ENCODE measurements around the gene JARID2.

JARID2 gene

GRCh38 chr6:15279047-15279661 lies 33.3 kb downstream of the JARID2 start:
- peaks cover 24% of the 10 kb centered on the region for H3K79me1 ChIP-seq (replicated peaks; ENCODE audit: low read length, poor library complexity, severe bottlenecking)
- 89% methylated on average over 5 of the region's 5 CpGs for WGBS

GRCh38 chr6:15280028-15280427 lies 34.2 kb downstream of the JARID2 start:
- 78% methylated on average over 1 of the region's 6 CpGs for WGBS
- H3K4me1 ChIP-seq (ENCODE audit: control insufficient read depth, insufficient read depth, low read depth, low read length), result peaks cover 20% of the 10 kb centered on the region
- DNase-seq, result no peak

More at GRCh38 chr6:15279047-15279661, 33.3 kb downstream of the JARID2 start:
- Histone ChIP-seq H3K14ac (ENCODE audit: low read length in 2 of 2) (no peak overlapping the region), H3K4me1 (ENCODE audit: control insufficient read depth, insufficient read depth, low read depth, low read length) (peaks cover 17% of the 10 kb centered on the region), H4K91ac (ENCODE audit: low read length) (no peak overlapping the region), H2BK120ac (ENCODE audit: low read depth, low read length) (no peak overlapping the region), H3K18ac (ENCODE audit: low read depth in 1 of 2, low read length in 2 of 2) (no peak overlapping the region), H2AFZ (ENCODE audit: low read depth, low read length) (no peak overlapping the region), H3K27ac (ENCODE audit: low read length, poor library complexity, severe bottlenecking) (no peak overlapping the region), H3K4ac (ENCODE audit: low read depth in 1 of 2, low read length in 2 of 2) (no peak overlapping the region), H3K9ac (ENCODE audit: low read length) (no peak overlapping the region), H2BK15ac (ENCODE audit: low read depth, poor library complexity, severe bottlenecking) (no peak overlapping the region), H2AK5ac (ENCODE audit: low read length, severe bottlenecking) (no peak overlapping the region), H3K4me2 (ENCODE audit: low read length, poor library complexity, severe bottlenecking) (no peak overlapping the region), H3K27me3 (ENCODE audit: control insufficient read depth in 1 of 2, insufficient read depth in 1 of 2, low read length in 2 of 2) (no peaks in the 10 kb centered on the region), H3K36me3 (ENCODE audit: control insufficient read depth in 1 of 2, insufficient read depth in 2 of 2, low read depth in 1 of 2, low read length in 2 of 2) (no peaks in the 10 kb centered on the region), H2BK5ac (ENCODE audit: low read depth, low read length, poor library complexity, severe bottlenecking) (no peak overlapping the region), H3K9me3 (ENCODE audit: control insufficient read depth, low read length) (no peaks in the 10 kb centered on the region), H2BK12ac (ENCODE audit: low read length in 2 of 2) (no peak overlapping the region), H3K23ac (ENCODE audit: low read length in 2 of 2) (no peak overlapping the region), H4K8ac (ENCODE audit: low read length) (no peak overlapping the region), H3K4me3 (ENCODE audit: insufficient read depth in 1 of 2, low read depth in 1 of 2, low read length in 2 of 2) (no peak overlapping the region)
- no peak for DNase-seq

GRCh38 chr6:15280961-15281360 lies 35.1 kb downstream of the JARID2 start:
- Histone ChIP-seq H3K79me1 (replicated peaks; ENCODE audit: low read length, poor library complexity, severe bottlenecking) (peaks cover 12% of the 10 kb centered on the region), H2BK120ac (ENCODE audit: low read depth, low read length) (no peak overlapping the region), H4K8ac (ENCODE audit: low read length) (no peak overlapping the region), H3K27me3 (ENCODE audit: control insufficient read depth in 1 of 2, insufficient read depth in 1 of 2, low read length in 2 of 2) (no peaks in the 10 kb centered on the region), H3K4me2 (ENCODE audit: low read length, poor library complexity, severe bottlenecking) (no peak overlapping the region), H4K91ac (ENCODE audit: low read length) (no peak overlapping the region), H3K9me3 (ENCODE audit: control insufficient read depth, low read length) (no peaks in the 10 kb centered on the region), H3K9ac (ENCODE audit: low read length) (no peak overlapping the region), H3K4me3 (ENCODE audit: insufficient read depth in 1 of 2, low read depth in 1 of 2, low read length in 2 of 2) (no peak overlapping the region), H3K36me3 (ENCODE audit: control insufficient read depth in 1 of 2, insufficient read depth in 2 of 2, low read depth in 1 of 2, low read length in 2 of 2) (no peaks in the 10 kb centered on the region), H2AFZ (ENCODE audit: low read depth, low read length) (no peak overlapping the region), H3K4me1 (ENCODE audit: control insufficient read depth, insufficient read depth, low read depth, low read length) (peaks cover 22% of the 10 kb centered on the region), H3K14ac (ENCODE audit: low read length in 2 of 2) (no peak overlapping the region), H2BK5ac (ENCODE audit: low read depth, low read length, poor library complexity, severe bottlenecking) (no peak overlapping the region), H2BK12ac (ENCODE audit: low read length in 2 of 2) (no peak overlapping the region), H2AK5ac (ENCODE audit: low read length, severe bottlenecking) (no peak overlapping the region), H3K18ac (ENCODE audit: low read depth in 1 of 2, low read length in 2 of 2) (no peak overlapping the region), H3K23ac (ENCODE audit: low read length in 2 of 2) (no peak overlapping the region), H2BK15ac (ENCODE audit: low read depth, poor library complexity, severe bottlenecking) (no peak overlapping the region), H3K27ac (ENCODE audit: low read length, poor library complexity, severe bottlenecking) (no peak overlapping the region), H3K4ac (ENCODE audit: low read depth in 1 of 2, low read length in 2 of 2) (no peak overlapping the region)
- no peak for DNase-seq
- WGBS, result 98% methylated on average over 8 of the region's 8 CpGs

More at GRCh38 chr6:15280028-15280427, 34.2 kb downstream of the JARID2 start:
- Histone ChIP-seq H3K4me2 (ENCODE audit: low read length, poor library complexity, severe bottlenecking) (no peak overlapping the region), H3K27ac (ENCODE audit: low read length, poor library complexity, severe bottlenecking) (no peak overlapping the region), H3K14ac (ENCODE audit: low read length in 2 of 2) (no peak overlapping the region), H2BK15ac (ENCODE audit: low read depth, poor library complexity, severe bottlenecking) (no peak overlapping the region), H3K23ac (ENCODE audit: low read length in 2 of 2) (no peak overlapping the region), H4K91ac (ENCODE audit: low read length) (no peak overlapping the region), H2BK120ac (ENCODE audit: low read depth, low read length) (no peak overlapping the region), H4K8ac (ENCODE audit: low read length) (no peak overlapping the region), H3K36me3 (ENCODE audit: control insufficient read depth in 1 of 2, insufficient read depth in 2 of 2, low read depth in 1 of 2, low read length in 2 of 2) (no peaks in the 10 kb centered on the region), H3K18ac (ENCODE audit: low read depth in 1 of 2, low read length in 2 of 2) (no peak overlapping the region), H3K27me3 (ENCODE audit: control insufficient read depth in 1 of 2, insufficient read depth in 1 of 2, low read length in 2 of 2) (no peaks in the 10 kb centered on the region), H2BK12ac (ENCODE audit: low read length in 2 of 2) (no peak overlapping the region), H3K4ac (ENCODE audit: low read depth in 1 of 2, low read length in 2 of 2) (no peak overlapping the region), H3K4me3 (ENCODE audit: insufficient read depth in 1 of 2, low read depth in 1 of 2, low read length in 2 of 2) (no peak overlapping the region), H3K79me1 (replicated peaks; ENCODE audit: low read length, poor library complexity, severe bottlenecking) (peaks cover 17% of the 10 kb centered on the region), H3K9me3 (ENCODE audit: control insufficient read depth, low read length) (no peaks in the 10 kb centered on the region), H3K9ac (ENCODE audit: low read length) (peak overlapping the region; percentile 9), H2AK5ac (ENCODE audit: low read length, severe bottlenecking) (no peak overlapping the region), H2BK5ac (ENCODE audit: low read depth, low read length, poor library complexity, severe bottlenecking) (no peak overlapping the region), H2AFZ (ENCODE audit: low read depth, low read length) (no peak overlapping the region)

GRCh38 chr6:15282334-15282733 lies 36.5 kb downstream of the JARID2 start:
- no peaks in the 10 kb centered on the region for H3K27me3 ChIP-seq (ENCODE audit: control insufficient read depth in 1 of 2, insufficient read depth in 1 of 2, low read length in 2 of 2)
- H3K14ac ChIP-seq (ENCODE audit: low read length in 2 of 2), result no peak overlapping the region
- no peak overlapping the region for H2BK15ac ChIP-seq (ENCODE audit: low read depth, poor library complexity, severe bottlenecking)
- no peak overlapping the region for H3K23ac ChIP-seq (ENCODE audit: low read length in 2 of 2)
- H3K4me1 ChIP-seq (ENCODE audit: control insufficient read depth, insufficient read depth, low read depth, low read length), result peaks cover 20% of the 10 kb centered on the region
- no peaks in the 10 kb centered on the region for H3K9me3 ChIP-seq (ENCODE audit: control insufficient read depth, low read length)
- H3K79me1 ChIP-seq (replicated peaks; ENCODE audit: low read length, poor library complexity, severe bottlenecking), result peaks cover 7% of the 10 kb centered on the region
- no peak overlapping the region for H3K4me2 ChIP-seq (ENCODE audit: low read length, poor library complexity, severe bottlenecking)
- no peak overlapping the region for H4K8ac ChIP-seq (ENCODE audit: low read length)
- H3K18ac ChIP-seq (ENCODE audit: low read depth in 1 of 2, low read length in 2 of 2), result no peak overlapping the region
- no peak overlapping the region for H3K27ac ChIP-seq (ENCODE audit: low read length, poor library complexity, severe bottlenecking)
- no peak overlapping the region for H3K4ac ChIP-seq (ENCODE audit: low read depth in 1 of 2, low read length in 2 of 2)
- H2AK5ac ChIP-seq (ENCODE audit: low read length, severe bottlenecking), result no peak overlapping the region
- no peak overlapping the region for H2AFZ ChIP-seq (ENCODE audit: low read depth, low read length)
- WGBS, result 100% methylated on average over 4 of the region's 4 CpGs
- no peak overlapping the region for H2BK12ac ChIP-seq (ENCODE audit: low read length in 2 of 2)
- H4K91ac ChIP-seq (ENCODE audit: low read length), result no peak overlapping the region
- no peaks in the 10 kb centered on the region for H3K36me3 ChIP-seq (ENCODE audit: control insufficient read depth in 1 of 2, insufficient read depth in 2 of 2, low read depth in 1 of 2, low read length in 2 of 2)
- no peak overlapping the region for H3K9ac ChIP-seq (ENCODE audit: low read length)
- no peak overlapping the region for H3K4me3 ChIP-seq (ENCODE audit: insufficient read depth in 1 of 2, low read depth in 1 of 2, low read length in 2 of 2)
- no peak overlapping the region for H2BK5ac ChIP-seq (ENCODE audit: low read depth, low read length, poor library complexity, severe bottlenecking)
- DNase-seq, result no peak
- H2BK120ac ChIP-seq (ENCODE audit: low read depth, low read length), result no peak overlapping the region

Measured in mesenchymal stem cell (in vitro differentiated cells and primary cell).